SK-N-SH (cell line): Measurements from ENCODE around the gene ITM2A. TPM values are rescaled to one million over a fixed set of nuclear protein-coding genes. Genes with fewer than 3 reads are reported as not detected.

Experiments used
- CTCF ChIA-PET: fragments of 300-600, 350-600 bp; formaldehyde crosslinking; extraction: SDS; loops from one replicate; lab custom pipeline; 2021; lab: Yijun Ruan, JAX
- POLR2A ChIA-PET: fragments of 350-600 bp; sonication (Branson Sonifier 250); formaldehyde crosslinking; extraction: SDS; loops from one replicate; lab custom pipeline; 2020; ENCODE audit warnings: antibody characterized with exemption, inconsistent platforms; lab: Yijun Ruan, JAX
- DNase-seq: peaks from one replicate; pipeline ENCODE4 v3.0.0; 2012
- H2AFZ ChIP-seq: fragments of 200-600 bp; sonication (generic); 2 replicates; pipeline ENCODE4 v1.8.1; 2016; ENCODE audit warnings: antibody characterized with exemption, mild to moderate bottlenecking, low read depth
- H3F3A ChIP-seq: fragments of 200-600 bp; sonication (generic); replicated peaks from 2 replicates; pipeline ENCODE3; 2016; ENCODE audit warnings: antibody characterized with exemption, mild to moderate bottlenecking; ENCODE audit not compliant: insufficient read depth
- H3K27ac ChIP-seq, 2 experiments: fragments of 200-500 bp in 1 of 2; fragments of 200-600 bp in 1 of 2; sonication (Bioruptor generic) in 1 of 2; sonication (generic), shearing (Covaris generic) in 1 of 2; 2 replicates each; pipeline versions ENCODE4 v1.5.1 to v1.6.1; 2014 to 2016; ENCODE audit warnings: low read depth in 2 of 2, inconsistent platforms in 1 of 2, low read length in 1 of 2, mild to moderate bottlenecking in 1 of 2, mixed read lengths in 1 of 2
- H3K27me3 ChIP-seq: fragments of 200-600 bp; sonication (generic), shearing (Covaris generic); 2 replicates; pipeline ENCODE4 v1.6.1; 2016; ENCODE audit warnings: mixed run types; ENCODE audit not compliant: insufficient read depth
- H3K36me3 ChIP-seq, 2 experiments: fragments of 200-500 bp in 1 of 2; fragments of 200-600 bp in 1 of 2; sonication (Bioruptor generic) in 1 of 2; sonication (generic) in 1 of 2; replicated peaks in 1 of 2; 2 replicates each; pipeline versions ENCODE3 to v1.5.1; 2014 to 2016; ENCODE audit warnings: low read length in 1 of 2, mild to moderate bottlenecking in 1 of 2; ENCODE audit not compliant: insufficient read depth in 2 of 2, control insufficient read depth in 1 of 2
- H3K4me1 ChIP-seq, 2 experiments: fragments of 200-500 bp in 1 of 2; fragments of 200-600 bp in 1 of 2; sonication (Bioruptor generic) in 1 of 2; sonication (generic), shearing (Covaris generic) in 1 of 2; 2 replicates each; pipeline versions ENCODE4 v1.5.1 to v1.6.1; 2014 to 2016; ENCODE audit warnings: low read depth in 1 of 2, low read length in 1 of 2, mixed run types in 1 of 2; ENCODE audit not compliant: insufficient read depth in 2 of 2, control insufficient read depth in 1 of 2
- H3K4me2 ChIP-seq: fragments of 200-600 bp; sonication (generic), shearing (Covaris generic); 2 replicates; pipeline ENCODE4 v1.6.1; 2017; ENCODE audit warnings: mixed run types
- H3K4me3 ChIP-seq, 2 experiments: fragments of 200-500 bp in 1 of 2; fragments of 200-600 bp in 1 of 2; sonication (Bioruptor generic) in 1 of 2; sonication (generic), shearing (Covaris generic) in 1 of 2; 2 replicates each; pipeline versions ENCODE4 v1.5.1 to v1.8.1; 2014 to 2016; ENCODE audit warnings: low read depth in 2 of 2, inconsistent platforms in 1 of 2, low read length in 1 of 2, mild to moderate bottlenecking in 1 of 2, mixed read lengths in 1 of 2, moderate library complexity in 1 of 2
- H3K79me2 ChIP-seq: fragments of 200-600 bp; sonication (generic); 2 replicates; pipeline ENCODE4 v1.8.1; 2017; ENCODE audit warnings: mild to moderate bottlenecking; ENCODE audit not compliant: insufficient read depth
- H3K9ac ChIP-seq: fragments of 200-600 bp; sonication (generic); 2 replicates; pipeline ENCODE4 v1.6.1; 2017; ENCODE audit warnings: mixed run types
- H3K9me2 ChIP-seq: fragments of 200-600 bp; sonication (generic); 2 replicates; pipeline ENCODE4 v1.6.1; 2017; ENCODE audit warnings: mixed run types
- H3K9me3 ChIP-seq: fragments of 200-600 bp; sonication (generic); 2 replicates; pipeline ENCODE4 v1.6.1; 2017; ENCODE audit warnings: mixed run types, mild to moderate bottlenecking, moderate library complexity
- H4K20me1 ChIP-seq: fragments of 200-600 bp; sonication (generic); 2 replicates; pipeline ENCODE4 v1.6.1; 2017; ENCODE audit warnings: mild to moderate bottlenecking, mixed run types; ENCODE audit not compliant: insufficient read depth
- CTCF ChIP-seq: fragments of 200-600 bp; sonication (generic); IDR thresholded peaks from 2 replicates; pipeline ENCODE4 v1.6.1; 2017; ENCODE audit warnings: antibody characterized with exemption, mild to moderate bottlenecking, moderate library complexity
- ELF1 ChIP-seq: IDR thresholded peaks from 2 replicates; pipeline ENCODE4 v1.4.0; 2012
- GATA2 ChIP-seq: sonication (generic); formaldehyde crosslinking; IDR thresholded peaks from 2 replicates; pipeline ENCODE4 v1.5.0; 2020; ENCODE audit warnings: mild to moderate bottlenecking, missing genetic modification reagents
- NFIC ChIP-seq: IDR thresholded peaks from 2 replicates; pipeline ENCODE4 v1.4.0; 2012; ENCODE audit warnings: borderline replicate concordance
- NRF1 ChIP-seq: IDR thresholded peaks from 2 replicates; pipeline ENCODE4 v1.6.1; 2012; ENCODE audit warnings: low read depth, mild to moderate bottlenecking, low read length
- RXRA ChIP-seq: IDR thresholded peaks from 2 replicates; pipeline ENCODE4 v1.4.0; 2012; ENCODE audit warnings: low read depth, mild to moderate bottlenecking, borderline replicate concordance
- TAF1 ChIP-seq: IDR thresholded peaks from 2 replicates; pipeline ENCODE4 v1.6.1; 2012; ENCODE audit warnings: low read depth, mild to moderate bottlenecking, low read length, moderate library complexity, borderline replicate concordance
- WGBS: methylation state at CpG from one replicate; pipeline ENCODE4 v1.1.6; 2017; ENCODE audit warnings: low lambda C conversion rate; 5-methylcytosine and 5-hydroxymethylcytosine counted together
- polyA plus RNA-seq, 3 experiments: library from polyadenylated mRNA; depleted of rRNA; stranded (reverse); fragments of >200 nt; gene quantifications; 2 replicates each; pipeline ENCODE4 v1.2.3, GENCODE V29; 2012
- TF ChIP-seq, protein P1 (sequence below): IDR thresholded peaks from 2 replicates; pipeline ENCODE4 v1.6.1; 2012; ENCODE audit warnings: mild to moderate bottlenecking, low read depth, low read length, moderate library complexity
- TF ChIP-seq, protein P2 (sequence below): IDR thresholded peaks from 2 replicates; pipeline ENCODE4 v1.4.0; 2012; ENCODE audit warnings: low read depth, borderline replicate concordance

Gene ITM2A
- polyA plus RNA-seq, 1 of the 3 experiments (the other 2 are of a cell fraction): not detected

GRCh38 chrX:79369871-79370270 is 2.7 kb upstream of the ITM2A start:
- Histone ChIP-seq H3K36me3 (no peaks in the 10 kb centered on the region), H3K4me2 (no peak overlapping the region), H2AFZ (no peak overlapping the region), H3K27me3 (no peaks in the 10 kb centered on the region), H3K9me3 (no peaks in the 10 kb centered on the region), H3K9ac (no peak overlapping the region), H3K79me2 (no peaks in the 10 kb centered on the region), H3F3A (no peaks in the 10 kb centered on the region), H3K27ac (no peak overlapping the region), H4K20me1 (no peaks in the 10 kb centered on the region), H3K4me1 (no peaks in the 10 kb centered on the region), H3K4me3 (no peak overlapping the region), H3K9me2 (no peaks in the 10 kb centered on the region)
- no peak for TF ChIP-seq CTCF
- TF ChIP-seq, protein P1, sequence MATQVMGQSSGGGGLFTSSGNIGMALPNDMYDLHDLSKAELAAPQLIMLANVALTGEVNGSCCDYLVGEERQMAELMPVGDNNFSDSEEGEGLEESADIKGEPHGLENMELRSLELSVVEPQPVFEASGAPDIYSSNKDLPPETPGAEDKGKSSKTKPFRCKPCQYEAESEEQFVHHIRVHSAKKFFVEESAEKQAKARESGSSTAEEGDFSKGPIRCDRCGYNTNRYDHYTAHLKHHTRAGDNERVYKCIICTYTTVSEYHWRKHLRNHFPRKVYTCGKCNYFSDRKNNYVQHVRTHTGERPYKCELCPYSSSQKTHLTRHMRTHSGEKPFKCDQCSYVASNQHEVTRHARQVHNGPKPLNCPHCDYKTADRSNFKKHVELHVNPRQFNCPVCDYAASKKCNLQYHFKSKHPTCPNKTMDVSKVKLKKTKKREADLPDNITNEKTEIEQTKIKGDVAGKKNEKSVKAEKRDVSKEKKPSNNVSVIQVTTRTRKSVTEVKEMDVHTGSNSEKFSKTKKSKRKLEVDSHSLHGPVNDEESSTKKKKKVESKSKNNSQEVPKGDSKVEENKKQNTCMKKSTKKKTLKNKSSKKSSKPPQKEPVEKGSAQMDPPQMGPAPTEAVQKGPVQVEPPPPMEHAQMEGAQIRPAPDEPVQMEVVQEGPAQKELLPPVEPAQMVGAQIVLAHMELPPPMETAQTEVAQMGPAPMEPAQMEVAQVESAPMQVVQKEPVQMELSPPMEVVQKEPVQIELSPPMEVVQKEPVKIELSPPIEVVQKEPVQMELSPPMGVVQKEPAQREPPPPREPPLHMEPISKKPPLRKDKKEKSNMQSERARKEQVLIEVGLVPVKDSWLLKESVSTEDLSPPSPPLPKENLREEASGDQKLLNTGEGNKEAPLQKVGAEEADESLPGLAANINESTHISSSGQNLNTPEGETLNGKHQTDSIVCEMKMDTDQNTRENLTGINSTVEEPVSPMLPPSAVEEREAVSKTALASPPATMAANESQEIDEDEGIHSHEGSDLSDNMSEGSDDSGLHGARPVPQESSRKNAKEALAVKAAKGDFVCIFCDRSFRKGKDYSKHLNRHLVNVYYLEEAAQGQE: no peak
- TF ChIP-seq ELF1: no peak
- TF ChIP-seq NFIC: no peak
- TF ChIP-seq, protein P2, sequence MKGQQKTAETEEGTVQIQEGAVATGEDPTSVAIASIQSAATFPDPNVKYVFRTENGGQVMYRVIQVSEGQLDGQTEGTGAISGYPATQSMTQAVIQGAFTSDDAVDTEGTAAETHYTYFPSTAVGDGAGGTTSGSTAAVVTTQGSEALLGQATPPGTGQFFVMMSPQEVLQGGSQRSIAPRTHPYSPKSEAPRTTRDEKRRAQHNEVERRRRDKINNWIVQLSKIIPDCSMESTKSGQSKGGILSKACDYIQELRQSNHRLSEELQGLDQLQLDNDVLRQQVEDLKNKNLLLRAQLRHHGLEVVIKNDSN: no peak
- ChIA-PET POLR2A (no interaction called here), CTCF (interaction anchor here (0.7 kb wide), 1 partner anchor 558 kb away, joined by 3 read pairs; no protein-coding TSS in a partner anchor)
- DNase-seq: no peak
- 6% methylated on average over 1 of the region's 1 CpG for WGBS

DNA sequence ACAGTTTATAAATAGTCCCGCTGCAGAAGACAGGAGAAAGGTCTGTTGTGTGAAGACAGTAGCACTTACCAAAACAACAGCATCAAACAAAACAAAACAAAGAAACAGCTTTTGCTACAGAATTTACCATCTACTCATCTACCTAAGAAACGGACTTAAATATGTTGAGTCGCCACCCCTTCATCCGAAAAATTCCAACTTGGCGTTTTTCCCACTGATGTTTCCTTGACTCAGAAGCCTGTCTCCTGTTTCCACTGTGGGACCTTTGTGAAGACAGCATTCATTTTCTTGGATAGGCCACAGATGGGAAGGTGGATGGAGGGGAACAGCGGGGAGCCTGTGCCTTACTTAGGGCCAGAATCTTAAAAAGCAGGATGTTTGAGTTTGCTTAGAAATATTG is 1.3 kb upstream of the ITM2A start:
- Histone ChIP-seq H3K79me2 (no peaks in the 10 kb centered on the region), H3F3A (no peaks in the 10 kb centered on the region), H3K4me2 (no peak overlapping the region), H3K4me1 (no peaks in the 10 kb centered on the region), H3K9me2 (no peaks in the 10 kb centered on the region), H4K20me1 (no peaks in the 10 kb centered on the region), H3K9ac (no peak overlapping the region), H3K27me3 (no peaks in the 10 kb centered on the region), H3K36me3 (no peaks in the 10 kb centered on the region), H3K4me3 (no peak overlapping the region), H3K27ac (no peak overlapping the region), H3K9me3 (no peaks in the 10 kb centered on the region), H2AFZ (no peak overlapping the region)
- 11% methylated on average over 6 of the region's 6 CpGs for WGBS
- CTCF ChIA-PET: no interaction called here
- no peak for DNase-seq
- TF ChIP-seq ELF1: no peak
- no peak for TF ChIP-seq GATA2 (CRISPR knock-in tag)
- no peak for TF ChIP-seq TAF1
- TF ChIP-seq RXRA: no peak
- no peak for TF ChIP-seq NRF1
- TF ChIP-seq, all 33 proteins: peak for 0
- POLR2A ChIA-PET: no interaction called here
